ENCODE measurements around the gene MTFR1L.

DNA sequence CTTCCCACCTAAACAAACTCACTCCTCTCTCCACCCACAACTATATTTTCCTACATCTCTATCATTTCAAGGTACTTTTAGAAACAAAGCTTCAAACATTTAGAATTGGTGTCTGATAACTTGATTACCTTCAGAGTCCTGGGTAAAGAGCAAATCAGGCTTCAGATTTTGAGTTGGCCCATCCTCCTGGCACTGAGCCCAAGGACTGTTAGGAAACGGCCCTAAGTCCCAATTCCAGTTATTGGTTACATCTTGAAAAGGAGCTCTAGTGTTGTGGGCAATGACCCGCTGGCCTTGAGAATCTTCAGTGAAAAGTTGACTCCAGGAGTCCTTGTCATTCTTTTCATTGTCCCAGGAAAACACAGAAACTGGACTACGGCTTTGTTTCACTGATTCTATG, 15.1 kb downstream of the MTFR1L start:
- TF ChIP-seq CTCF (IDR thresholded peaks at IDR 0.05; ENCODE audit: poor library complexity, severe bottlenecking) (no peak), MXI1 (conservative IDR thresholded peaks at IDR 0.05; ENCODE audit: poor library complexity, severe bottlenecking) (no peak), POLR2AphosphoS5 (IDR thresholded peaks at IDR 0.05) (no peak), RAD21 (conservative IDR thresholded peaks at IDR 0.05) (no peak), EZH2 (IDR thresholded peaks at IDR 0.05; ENCODE audit: borderline replicate concordance, insufficient read depth, low read length, poor library complexity, severe bottlenecking) (no peak)
- TF ChIP-seq, protein P1, sequence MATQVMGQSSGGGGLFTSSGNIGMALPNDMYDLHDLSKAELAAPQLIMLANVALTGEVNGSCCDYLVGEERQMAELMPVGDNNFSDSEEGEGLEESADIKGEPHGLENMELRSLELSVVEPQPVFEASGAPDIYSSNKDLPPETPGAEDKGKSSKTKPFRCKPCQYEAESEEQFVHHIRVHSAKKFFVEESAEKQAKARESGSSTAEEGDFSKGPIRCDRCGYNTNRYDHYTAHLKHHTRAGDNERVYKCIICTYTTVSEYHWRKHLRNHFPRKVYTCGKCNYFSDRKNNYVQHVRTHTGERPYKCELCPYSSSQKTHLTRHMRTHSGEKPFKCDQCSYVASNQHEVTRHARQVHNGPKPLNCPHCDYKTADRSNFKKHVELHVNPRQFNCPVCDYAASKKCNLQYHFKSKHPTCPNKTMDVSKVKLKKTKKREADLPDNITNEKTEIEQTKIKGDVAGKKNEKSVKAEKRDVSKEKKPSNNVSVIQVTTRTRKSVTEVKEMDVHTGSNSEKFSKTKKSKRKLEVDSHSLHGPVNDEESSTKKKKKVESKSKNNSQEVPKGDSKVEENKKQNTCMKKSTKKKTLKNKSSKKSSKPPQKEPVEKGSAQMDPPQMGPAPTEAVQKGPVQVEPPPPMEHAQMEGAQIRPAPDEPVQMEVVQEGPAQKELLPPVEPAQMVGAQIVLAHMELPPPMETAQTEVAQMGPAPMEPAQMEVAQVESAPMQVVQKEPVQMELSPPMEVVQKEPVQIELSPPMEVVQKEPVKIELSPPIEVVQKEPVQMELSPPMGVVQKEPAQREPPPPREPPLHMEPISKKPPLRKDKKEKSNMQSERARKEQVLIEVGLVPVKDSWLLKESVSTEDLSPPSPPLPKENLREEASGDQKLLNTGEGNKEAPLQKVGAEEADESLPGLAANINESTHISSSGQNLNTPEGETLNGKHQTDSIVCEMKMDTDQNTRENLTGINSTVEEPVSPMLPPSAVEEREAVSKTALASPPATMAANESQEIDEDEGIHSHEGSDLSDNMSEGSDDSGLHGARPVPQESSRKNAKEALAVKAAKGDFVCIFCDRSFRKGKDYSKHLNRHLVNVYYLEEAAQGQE (IDR thresholded peaks at IDR 0.05; ENCODE audit: borderline replicate concordance) = no peak

All from neural cell (in vitro differentiated cells).